ENCODE data around the gene VDR.

The VDR gene

GRCh38 chr12:47798382-47798948 lies 106.3 kb downstream of the VDR start:
- Mint-ChIP-seq H3K36me3 (ENCODE audit: low read depth) (peaks cover 30% of the 10 kb centered on the region), H3K4me1 (ENCODE audit: low read depth) (peaks cover 41% of the 10 kb centered on the region)

GRCh38 chr12:47797441-47797840 lies 107.4 kb downstream of the VDR start:
- peaks cover 34% of the 10 kb centered on the region for H3K36me3 Mint-ChIP-seq (ENCODE audit: low read depth)
- H3K4me3 Mint-ChIP-seq, result no peak overlapping the region
- no peaks in the 10 kb centered on the region for H3K9me3 Mint-ChIP-seq
- H3K27me3 Mint-ChIP-seq (ENCODE audit: low read depth), result no peaks in the 10 kb centered on the region
- peak overlapping the region; percentile 79 for H3K27ac Mint-ChIP-seq
- H3K4me1 Mint-ChIP-seq (ENCODE audit: low read depth), result peaks cover 31% of the 10 kb centered on the region

More at GRCh38 chr12:47798382-47798948, 106.3 kb downstream of the VDR start:
- H3K4me3 Mint-ChIP-seq, result no peak overlapping the region
- no peaks in the 10 kb centered on the region for H3K9me3 Mint-ChIP-seq
- no peak overlapping the region for H3K27ac Mint-ChIP-seq
- no peaks in the 10 kb centered on the region for H3K27me3 Mint-ChIP-seq (ENCODE audit: low read depth)

- H3K27me3 Mint-ChIP-seq (ENCODE audit: low read depth), result no peaks in the 10 kb centered on the region
- no peaks in the 10 kb centered on the region for H3K9me3 Mint-ChIP-seq
- peaks cover 35% of the 10 kb centered on the region for H3K36me3 Mint-ChIP-seq (ENCODE audit: low read depth)
- H3K4me1 Mint-ChIP-seq (ENCODE audit: low read depth), result peaks cover 19% of the 10 kb centered on the region
- no peak overlapping the region for H3K4me3 Mint-ChIP-seq
- H3K27ac Mint-ChIP-seq, result no peak overlapping the region
These were observed 108.9 kb downstream of the VDR start for GRCh38 chr12:47795814-47796411.

GRCh38 chr12:47795121-47795813 lies 109.5 kb downstream of the VDR start:
- H3K27ac Mint-ChIP-seq, result no peak overlapping the region
- no peaks in the 10 kb centered on the region for H3K9me3 Mint-ChIP-seq
- peaks cover 16% of the 10 kb centered on the region for H3K4me1 Mint-ChIP-seq (ENCODE audit: low read depth)
- peaks cover 39% of the 10 kb centered on the region for H3K36me3 Mint-ChIP-seq (ENCODE audit: low read depth)
- no peak overlapping the region for H3K4me3 Mint-ChIP-seq
- H3K27me3 Mint-ChIP-seq (ENCODE audit: low read depth), result no peaks in the 10 kb centered on the region

- H3K27ac Mint-ChIP-seq, result no peak overlapping the region
- H3K27me3 Mint-ChIP-seq (ENCODE audit: low read depth), result no peaks in the 10 kb centered on the region
- H3K9me3 Mint-ChIP-seq, result no peaks in the 10 kb centered on the region
- H3K36me3 Mint-ChIP-seq (ENCODE audit: low read depth), result peaks cover 40% of the 10 kb centered on the region
- no peak overlapping the region for H3K4me3 Mint-ChIP-seq
- H3K4me1 Mint-ChIP-seq (ENCODE audit: low read depth), result peaks cover 10% of the 10 kb centered on the region
These were observed 110.1 kb downstream of the VDR start for GRCh38 chr12:47794679-47795078.

- H3K36me3 Mint-ChIP-seq (ENCODE audit: low read depth), result peaks cover 46% of the 10 kb centered on the region
- peaks cover 8% of the 10 kb centered on the region for H3K4me1 Mint-ChIP-seq (ENCODE audit: low read depth)
- no peaks in the 10 kb centered on the region for H3K27me3 Mint-ChIP-seq (ENCODE audit: low read depth)
- H3K9me3 Mint-ChIP-seq, result no peaks in the 10 kb centered on the region
- no peak overlapping the region for H3K4me3 Mint-ChIP-seq
- no peak overlapping the region for H3K27ac Mint-ChIP-seq
These were observed 111.6 kb downstream of the VDR start for GRCh38 chr12:47793015-47793681.

- no peaks in the 10 kb centered on the region for H3K9me3 Mint-ChIP-seq
- no peak overlapping the region for H3K4me3 Mint-ChIP-seq
- H3K27ac Mint-ChIP-seq, result no peak overlapping the region
- no peaks in the 10 kb centered on the region for H3K27me3 Mint-ChIP-seq (ENCODE audit: low read depth)
- peaks cover 50% of the 10 kb centered on the region for H3K36me3 Mint-ChIP-seq (ENCODE audit: low read depth)
- peaks cover 10% of the 10 kb centered on the region for H3K4me1 Mint-ChIP-seq (ENCODE audit: low read depth)
These were observed 112.9 kb downstream of the VDR start for GRCh38 chr12:47791874-47792273.

Measured in T-helper 1 cell treated with Interleukin-12 subunit alpha and Interleukin-12 subunit beta and Interleukin-4 antibody, amounts not matched to agents 30 μg/mL and 1 μg/mL, for 36 hours (primary cell).